ENCODE results near the gene PLCXD1.
"Not testable (repeated sequence)": the region's sequence is repeated elsewhere in the genome, so short reads cannot be mapped to it uniquely, and the experiment has no call there.

PLCXD1 gene

DNA sequence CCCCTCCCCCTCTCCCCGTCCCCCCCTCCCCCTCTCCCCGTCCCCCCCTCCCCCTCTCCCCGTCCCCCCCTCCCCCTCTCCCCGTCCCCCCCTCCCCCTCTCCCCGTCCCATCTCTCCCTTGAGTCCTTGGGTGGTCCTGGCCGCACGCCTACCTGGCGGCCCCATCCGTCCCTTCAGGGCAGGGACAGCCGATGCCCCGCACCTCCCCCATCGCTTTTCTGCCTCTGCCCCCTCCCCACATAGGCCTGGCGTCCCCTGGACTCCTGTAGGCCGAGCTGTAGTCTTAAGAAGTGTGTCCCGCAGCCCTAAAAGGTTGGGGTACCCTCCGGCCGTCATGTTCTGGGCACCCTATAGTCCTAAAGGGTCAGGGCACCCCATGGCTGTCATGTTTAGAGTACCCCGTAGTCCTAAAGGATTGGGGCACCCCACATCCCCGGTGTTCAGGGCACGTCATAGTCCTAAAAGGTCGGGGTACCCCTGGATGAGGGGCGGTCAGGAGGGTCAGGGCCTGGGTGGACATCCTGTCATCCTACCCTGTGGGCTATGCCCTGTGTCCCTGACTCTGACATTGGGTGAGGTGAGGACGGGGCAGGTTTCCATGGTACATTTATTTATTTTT, 48.2 kb downstream of the PLCXD1 start:
- Histone ChIP-seq H3K27ac (ENCODE audit: low read length) (no peak overlapping the region), H3K27me3 (ENCODE audit: control insufficient read depth, insufficient read depth, low read length) (peaks cover 5% of the 10 kb centered on the region), H3K36me3 (ENCODE audit: control insufficient read depth, low read depth, low read length) (no peaks in the 10 kb centered on the region), H3K4me1 (ENCODE audit: control insufficient read depth, low read depth, low read length) (no peaks in the 10 kb centered on the region), H3K4me3 (ENCODE audit: low read length) (no peak overlapping the region), H3K9me3 (ENCODE audit: control insufficient read depth, low read depth, low read length) (no peaks in the 10 kb centered on the region), H3K9ac (ENCODE audit: low read length) (no peak overlapping the region)

DNA sequence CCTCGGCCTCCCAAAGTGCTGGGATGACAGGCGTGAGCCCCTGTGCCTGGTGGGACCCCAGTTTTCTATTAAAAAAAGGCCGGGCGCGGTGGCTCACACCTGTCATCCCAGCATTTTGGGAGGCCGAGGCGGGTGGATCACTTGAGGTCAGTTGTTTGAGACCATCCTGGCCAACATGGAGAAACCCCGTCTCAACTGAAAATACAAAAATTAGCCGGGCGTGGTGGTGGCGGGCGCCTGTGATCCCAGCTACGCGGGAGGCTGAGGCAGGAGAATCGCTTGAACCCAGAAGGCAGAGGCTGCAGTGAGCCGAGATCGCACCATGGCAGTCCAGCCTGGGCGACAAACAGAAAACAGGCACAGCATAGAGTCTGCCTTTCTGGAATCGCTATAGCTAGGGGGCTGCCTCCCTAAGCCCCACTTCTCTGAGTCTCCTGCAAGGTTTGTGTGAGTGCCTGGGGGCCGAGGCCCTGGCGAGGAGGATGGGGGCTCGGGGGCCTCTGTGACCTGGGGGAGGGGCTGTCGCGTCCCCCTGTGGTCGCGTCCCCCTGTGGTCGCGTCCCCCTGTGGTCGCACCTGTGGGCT, 49.1 kb downstream of the PLCXD1 start:
- not testable (repeated sequence) for H3K4me3 ChIP-seq (ENCODE audit: low read length); H3K9me3 ChIP-seq (ENCODE audit: control insufficient read depth, low read depth, low read length); H3K27ac ChIP-seq (ENCODE audit: low read length)

DNA sequence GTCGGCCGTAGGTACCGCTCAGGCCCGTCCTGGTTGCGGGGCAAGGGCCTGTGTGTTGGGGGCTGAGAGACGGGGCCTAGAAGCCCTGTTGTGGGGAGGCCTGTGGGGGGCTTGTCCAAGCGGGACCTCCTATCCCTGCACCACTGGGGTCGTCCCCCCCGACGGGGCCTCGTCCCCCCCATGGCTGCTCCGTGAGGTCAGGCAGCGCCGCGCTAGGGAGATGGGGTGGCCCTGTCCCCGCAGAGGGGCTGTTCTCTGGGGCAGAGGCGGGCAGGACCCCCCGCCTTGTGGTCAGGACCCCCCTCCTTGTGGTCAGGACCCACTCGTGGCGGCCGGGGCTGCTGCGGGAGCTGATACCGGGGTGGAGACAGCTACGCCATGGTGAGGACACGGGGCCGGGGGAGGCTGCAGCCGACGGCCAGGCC, 49.6 kb downstream of the PLCXD1 start:
- Histone ChIP-seq H3K27me3 (ENCODE audit: control insufficient read depth, insufficient read depth, low read length) (peaks cover 5% of the 10 kb centered on the region), H3K4me1 (ENCODE audit: control insufficient read depth, low read depth, low read length) (no peaks in the 10 kb centered on the region), H3K4me3 (ENCODE audit: low read length) (no peak overlapping the region), H3K9me3 (ENCODE audit: control insufficient read depth, low read depth, low read length) (no peaks in the 10 kb centered on the region), H3K9ac (ENCODE audit: low read length) (no peak overlapping the region), H3K27ac (ENCODE audit: low read length) (no peak overlapping the region), H3K36me3 (ENCODE audit: control insufficient read depth, low read depth, low read length) (no peaks in the 10 kb centered on the region)

More for the DNA sequence above, 49.1 kb downstream of the PLCXD1 start:
- H3K4me1 ChIP-seq (ENCODE audit: control insufficient read depth, low read depth, low read length); H3K36me3 ChIP-seq (ENCODE audit: control insufficient read depth, low read depth, low read length); H3K9ac ChIP-seq (ENCODE audit: low read length); H3K27me3 ChIP-seq (ENCODE audit: control insufficient read depth, insufficient read depth, low read length): not testable (repeated sequence)

DNA sequence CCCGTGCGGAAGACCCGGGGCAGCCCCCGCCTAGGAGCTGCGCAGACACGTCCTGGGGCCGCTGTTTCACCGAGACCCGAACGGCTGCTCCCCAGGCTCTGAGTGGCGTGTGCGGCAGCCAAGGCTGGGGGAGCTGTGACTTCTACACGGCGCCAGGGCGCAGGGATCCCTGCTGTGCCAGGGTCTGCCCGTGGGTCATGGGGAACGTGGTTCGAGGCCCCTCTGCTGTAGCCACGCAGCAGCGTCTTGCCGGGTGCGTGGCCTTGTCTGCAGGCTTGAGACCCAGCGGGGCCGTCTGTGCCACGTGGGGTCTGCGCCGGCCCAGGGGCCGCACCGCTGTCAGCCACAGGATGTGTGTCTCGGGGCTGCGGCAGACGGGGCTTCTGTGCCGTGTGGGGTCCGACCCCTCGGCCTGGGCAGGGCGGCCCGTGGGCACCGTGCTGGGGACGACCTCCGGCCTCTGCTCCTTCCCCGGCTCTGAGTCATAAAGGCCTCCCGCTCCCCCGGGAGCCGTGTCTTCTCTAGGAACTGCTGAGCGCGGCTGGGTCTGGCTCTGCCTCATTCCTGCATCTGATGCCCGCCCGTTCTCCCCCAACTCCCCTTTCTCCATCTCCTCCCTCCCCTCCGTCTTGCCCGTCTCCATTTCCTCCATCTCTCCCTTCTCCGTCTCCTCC, 50.1 kb downstream of the PLCXD1 start:
- Histone ChIP-seq H3K4me3 (ENCODE audit: low read length) (peak overlapping the region; percentile 22), H3K36me3 (ENCODE audit: control insufficient read depth, low read depth, low read length) (no peaks in the 10 kb centered on the region), H3K27me3 (ENCODE audit: control insufficient read depth, insufficient read depth, low read length) (peaks cover 5% of the 10 kb centered on the region), H3K9ac (ENCODE audit: low read length) (peak overlapping the region; percentile 17), H3K27ac (ENCODE audit: low read length) (no peak overlapping the region), H3K4me1 (ENCODE audit: control insufficient read depth, low read depth, low read length) (no peaks in the 10 kb centered on the region), H3K9me3 (ENCODE audit: control insufficient read depth, low read depth, low read length) (no peaks in the 10 kb centered on the region)

DNA sequence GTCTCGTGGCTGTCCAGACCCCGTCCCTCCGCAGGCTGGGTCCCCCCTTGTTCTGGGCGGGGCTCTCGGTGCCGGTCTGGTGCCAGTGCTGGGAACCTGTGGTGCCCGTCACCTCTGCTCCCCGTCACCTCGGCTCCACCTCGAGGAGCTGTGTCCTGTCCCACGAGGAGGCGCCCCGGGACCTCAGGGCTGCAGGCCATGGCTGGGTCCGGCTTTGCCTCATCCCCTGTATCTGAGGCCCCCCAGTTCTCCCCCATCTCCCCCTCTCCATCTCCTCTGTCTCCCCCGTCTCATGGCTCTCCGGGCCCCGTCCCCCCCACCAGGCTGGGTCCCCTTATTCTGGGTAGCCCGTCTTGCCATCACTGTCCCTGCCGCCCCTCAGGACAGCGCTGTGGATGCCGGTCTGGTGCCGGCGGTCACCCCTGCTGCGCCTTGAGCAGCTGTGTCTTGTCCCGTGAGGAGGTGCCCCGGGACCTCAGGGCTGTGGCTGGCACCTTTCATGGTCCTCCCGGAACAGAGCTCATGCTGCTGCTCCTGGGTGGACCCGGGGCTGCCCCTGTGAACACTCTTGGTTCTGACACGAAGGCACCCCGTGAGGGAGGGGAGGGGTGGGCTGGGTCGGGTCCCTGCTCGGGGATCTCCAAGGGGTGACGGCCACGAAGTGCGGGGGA, 50.8 kb downstream of the PLCXD1 start:
- Histone ChIP-seq H3K27ac (ENCODE audit: low read length) (no peak overlapping the region), H3K4me3 (ENCODE audit: low read length) (peak overlapping the region; percentile 22), H3K27me3 (ENCODE audit: control insufficient read depth, insufficient read depth, low read length) (peaks cover 5% of the 10 kb centered on the region), H3K9me3 (ENCODE audit: control insufficient read depth, low read depth, low read length) (no peaks in the 10 kb centered on the region), H3K4me1 (ENCODE audit: control insufficient read depth, low read depth, low read length) (no peaks in the 10 kb centered on the region), H3K36me3 (ENCODE audit: control insufficient read depth, low read depth, low read length) (no peaks in the 10 kb centered on the region), H3K9ac (ENCODE audit: low read length) (no peak overlapping the region)

DNA sequence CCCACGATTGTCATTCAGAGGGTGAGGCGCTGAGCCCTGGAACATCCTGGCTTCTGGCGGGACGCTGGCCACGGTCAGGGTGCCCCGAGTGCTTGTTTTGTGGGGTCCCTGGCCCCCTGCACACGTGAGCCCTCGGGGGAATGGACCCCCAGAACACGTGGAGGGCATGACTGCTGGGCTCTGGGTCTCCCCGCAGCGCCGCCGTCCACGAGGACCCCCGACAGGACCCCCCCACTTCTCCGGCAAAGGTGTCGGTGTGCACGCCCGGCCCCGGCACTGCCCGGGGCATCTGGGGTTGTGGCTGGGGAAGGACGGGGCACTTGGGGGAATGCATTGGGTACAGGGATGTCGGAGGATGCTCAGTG, 51.3 kb downstream of the PLCXD1 start:
- H3K4me1 ChIP-seq (ENCODE audit: control insufficient read depth, low read depth, low read length), result no peaks in the 10 kb centered on the region
- H3K36me3 ChIP-seq (ENCODE audit: control insufficient read depth, low read depth, low read length), result peaks cover 3% of the 10 kb centered on the region
- H3K9ac ChIP-seq (ENCODE audit: low read length), result no peak overlapping the region
- H3K27ac ChIP-seq (ENCODE audit: low read length), result no peak overlapping the region
- H3K4me3 ChIP-seq (ENCODE audit: low read length), result no peak overlapping the region
- H3K9me3 ChIP-seq (ENCODE audit: control insufficient read depth, low read depth, low read length), result no peaks in the 10 kb centered on the region
- peaks cover 5% of the 10 kb centered on the region for H3K27me3 ChIP-seq (ENCODE audit: control insufficient read depth, insufficient read depth, low read length)

DNA sequence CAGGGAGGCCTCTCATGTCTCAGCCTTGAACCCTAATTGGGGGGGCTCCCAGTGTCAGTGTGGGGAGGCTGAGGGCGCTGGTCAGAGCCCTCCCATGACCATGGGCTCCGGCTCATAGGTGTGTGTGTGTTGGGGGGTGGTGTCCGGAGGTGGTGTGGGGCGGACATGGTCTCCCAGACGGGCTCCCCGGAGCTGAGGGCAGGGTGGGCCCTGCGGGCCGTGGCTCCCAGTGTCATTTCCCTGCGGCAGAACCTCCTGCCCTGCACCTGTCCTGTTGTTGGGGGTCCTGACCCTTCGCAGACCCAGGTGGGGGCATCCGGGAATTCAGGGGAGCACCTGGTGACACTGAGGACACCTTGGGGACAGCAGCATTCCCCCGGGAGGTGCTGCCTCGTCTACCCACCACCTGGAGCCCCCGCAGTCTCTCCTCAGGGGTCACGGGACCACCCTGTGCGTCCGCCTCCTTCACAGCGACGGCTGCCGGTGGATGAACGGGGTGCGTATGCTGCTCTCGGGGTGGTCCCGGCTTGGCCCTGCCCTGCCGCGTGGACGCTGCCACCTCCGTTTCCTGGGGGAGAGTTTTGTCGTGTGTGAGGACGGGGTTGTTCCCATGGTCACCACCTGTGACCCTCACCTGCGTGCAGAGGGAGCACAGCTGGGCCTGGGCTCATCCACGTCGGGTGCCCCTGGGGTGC, 51.9 kb downstream of the PLCXD1 start:
- no peak overlapping the region for H3K4me3 ChIP-seq (ENCODE audit: low read length)
- H3K36me3 ChIP-seq (ENCODE audit: control insufficient read depth, low read depth, low read length), result peaks cover 5% of the 10 kb centered on the region
- no peak overlapping the region for H3K27ac ChIP-seq (ENCODE audit: low read length)
- no peaks in the 10 kb centered on the region for H3K9me3 ChIP-seq (ENCODE audit: control insufficient read depth, low read depth, low read length)
- no peaks in the 10 kb centered on the region for H3K4me1 ChIP-seq (ENCODE audit: control insufficient read depth, low read depth, low read length)
- H3K9ac ChIP-seq (ENCODE audit: low read length), result no peak overlapping the region
- peaks cover 5% of the 10 kb centered on the region for H3K27me3 ChIP-seq (ENCODE audit: control insufficient read depth, insufficient read depth, low read length)

DNA sequence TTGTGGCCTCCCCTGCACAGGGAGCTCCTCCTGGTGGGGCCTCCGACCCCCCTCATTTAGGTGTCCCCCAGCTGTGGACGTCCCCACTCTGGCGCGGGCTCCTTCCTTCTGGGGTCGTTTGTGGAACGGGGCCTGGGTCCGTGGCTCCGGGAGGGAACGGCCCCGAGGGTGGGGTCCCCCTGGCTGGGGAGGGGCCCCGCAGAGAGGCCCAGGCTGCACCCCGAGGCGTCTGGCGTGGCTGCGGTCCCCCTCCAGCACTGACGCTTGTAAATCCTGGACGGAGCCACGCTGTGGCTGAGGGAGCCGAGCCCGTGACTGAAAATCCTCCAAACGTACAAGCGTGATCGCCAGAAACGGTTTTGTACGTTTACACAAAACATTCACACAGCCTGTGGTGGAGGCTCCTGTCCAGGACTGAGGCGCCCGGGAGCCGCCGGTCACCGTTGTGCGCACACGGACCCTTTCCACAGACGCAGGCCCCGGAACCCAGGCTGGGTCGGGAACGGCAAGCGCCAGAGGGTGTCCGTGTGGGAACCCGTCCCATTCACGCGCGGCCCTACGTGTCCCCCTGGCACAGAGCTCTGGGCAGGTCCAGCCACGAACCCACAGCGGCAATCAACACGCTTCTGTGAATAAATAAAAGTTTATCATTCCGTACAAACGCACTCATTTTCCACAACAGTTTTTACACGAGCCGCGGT, 52.6 kb downstream of the PLCXD1 start:
- Histone ChIP-seq H3K27me3 (ENCODE audit: control insufficient read depth, insufficient read depth, low read length) (peaks cover 5% of the 10 kb centered on the region), H3K36me3 (ENCODE audit: control insufficient read depth, low read depth, low read length) (peaks cover 5% of the 10 kb centered on the region), H3K4me1 (ENCODE audit: control insufficient read depth, low read depth, low read length) (no peaks in the 10 kb centered on the region), H3K27ac (ENCODE audit: low read length) (no peak overlapping the region), H3K9ac (ENCODE audit: low read length) (no peak overlapping the region), H3K9me3 (ENCODE audit: control insufficient read depth, low read depth, low read length) (no peaks in the 10 kb centered on the region), H3K4me3 (ENCODE audit: low read length) (no peak overlapping the region)

DNA sequence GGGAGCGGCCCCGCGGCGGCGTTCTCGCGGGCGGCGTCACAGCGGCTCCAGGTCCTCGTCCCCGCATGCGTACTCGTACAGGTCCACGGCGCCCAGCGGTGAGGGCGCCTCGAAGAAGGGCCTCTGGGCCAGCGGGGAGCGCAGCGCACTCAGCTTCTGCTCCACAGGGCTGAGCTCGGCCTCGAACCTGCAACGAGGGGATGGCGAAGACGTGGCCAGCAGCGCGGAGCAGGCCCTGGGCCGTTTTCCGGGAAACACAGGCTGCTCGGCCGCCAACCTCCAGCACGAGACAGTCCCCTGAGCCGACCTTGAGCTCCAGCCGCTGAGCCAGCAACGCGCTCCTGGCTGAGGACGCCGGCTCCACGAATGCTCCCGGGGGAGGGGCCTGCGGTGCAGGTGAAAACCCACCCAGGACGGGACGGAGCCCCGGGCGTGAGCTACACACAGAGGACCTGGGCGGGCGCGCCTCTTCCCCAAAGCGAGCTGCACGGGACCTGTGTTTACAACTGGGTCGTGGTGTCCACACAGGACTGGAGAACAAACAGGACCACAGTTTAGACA, 53.2 kb downstream of the PLCXD1 start:
- H3K4me3 ChIP-seq (ENCODE audit: low read length), result no peak overlapping the region
- H3K27ac ChIP-seq (ENCODE audit: low read length), result no peak overlapping the region
- peaks cover 5% of the 10 kb centered on the region for H3K27me3 ChIP-seq (ENCODE audit: control insufficient read depth, insufficient read depth, low read length)
- no peak overlapping the region for H3K9ac ChIP-seq (ENCODE audit: low read length)
- H3K4me1 ChIP-seq (ENCODE audit: control insufficient read depth, low read depth, low read length), result no peaks in the 10 kb centered on the region
- peaks cover 5% of the 10 kb centered on the region for H3K36me3 ChIP-seq (ENCODE audit: control insufficient read depth, low read depth, low read length)
- H3K9me3 ChIP-seq (ENCODE audit: control insufficient read depth, low read depth, low read length), result no peaks in the 10 kb centered on the region

DNA sequence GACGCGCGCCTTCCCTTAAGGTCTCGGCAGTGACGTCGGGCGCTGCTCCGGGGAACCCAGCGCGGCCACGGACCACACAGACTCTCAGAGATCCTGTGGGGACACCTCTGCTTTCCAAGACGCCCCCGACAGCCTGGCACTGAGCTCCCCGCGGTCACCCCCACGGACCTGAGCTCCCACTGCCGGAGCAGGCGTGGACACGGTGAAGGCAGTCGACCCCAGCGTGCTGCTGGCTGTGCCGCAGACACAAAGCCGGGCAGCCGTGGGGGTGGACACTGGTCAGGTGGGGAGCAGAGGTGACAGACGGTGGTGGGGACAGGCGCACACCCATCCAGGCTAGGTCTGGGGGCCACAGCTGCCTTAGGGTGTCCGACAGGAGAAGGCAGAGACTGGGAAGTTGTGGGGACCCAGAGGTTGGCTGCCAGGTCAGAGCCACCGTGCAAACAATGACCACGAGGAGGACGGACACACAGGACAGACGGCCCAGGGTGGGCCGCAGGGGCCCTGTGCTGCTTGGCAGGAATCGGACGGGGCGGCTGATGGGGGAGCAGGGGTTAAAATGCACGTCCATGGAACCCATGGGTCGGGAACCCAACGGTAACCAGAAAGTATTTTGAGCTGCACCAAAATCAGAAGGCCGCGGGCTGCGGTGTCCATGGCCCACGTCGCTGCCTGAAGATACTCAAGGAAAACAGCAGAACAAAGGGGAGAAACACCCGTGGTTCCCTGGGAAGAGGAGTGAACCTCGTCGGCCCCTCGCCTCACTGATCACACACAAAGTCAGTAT, 54.0 kb downstream of the PLCXD1 start:
- no peaks in the 10 kb centered on the region for H3K4me1 ChIP-seq (ENCODE audit: control insufficient read depth, low read depth, low read length)
- no peak overlapping the region for H3K4me3 ChIP-seq (ENCODE audit: low read length)
- H3K36me3 ChIP-seq (ENCODE audit: control insufficient read depth, low read depth, low read length), result peaks cover 5% of the 10 kb centered on the region
- H3K9ac ChIP-seq (ENCODE audit: low read length), result no peak overlapping the region
- no peaks in the 10 kb centered on the region for H3K9me3 ChIP-seq (ENCODE audit: control insufficient read depth, low read depth, low read length)
- peaks cover 5% of the 10 kb centered on the region for H3K27me3 ChIP-seq (ENCODE audit: control insufficient read depth, insufficient read depth, low read length)
- H3K27ac ChIP-seq (ENCODE audit: low read length), result no peak overlapping the region

Data from iPS-18a (cell line).